Muscle layer of colon (tissue), 2 donors: Measurements from ENCODE around the gene MERTK.

Experiments used
- H3K27ac ChIP-seq: one replicate; pipeline ENCODE4 v1.7.0; 2013; ENCODE audit warnings: low read depth, mild to moderate bottlenecking, low read length, moderate library complexity
- H3K27me3 ChIP-seq, 2 donors: one replicate each; pipeline ENCODE4 v1.7.0; 2013; ENCODE audit warnings: low read length in 2 of 2, mild to moderate bottlenecking in 2 of 2; ENCODE audit not compliant: insufficient read depth in 2 of 2, control insufficient read depth in 1 of 2
- H3K36me3 ChIP-seq: one replicate; pipeline ENCODE4 v1.7.0; 2013; ENCODE audit warnings: mild to moderate bottlenecking, low read length; ENCODE audit not compliant: insufficient read depth
- H3K4me1 ChIP-seq: one replicate; pipeline ENCODE4 v1.7.0; 2013; ENCODE audit warnings: mild to moderate bottlenecking, low read length; ENCODE audit not compliant: insufficient read depth
- H3K4me3 ChIP-seq, 2 donors: one replicate each; pipeline ENCODE4 v1.7.0; 2013; ENCODE audit warnings: low read length in 2 of 2, low read depth in 1 of 2, mild to moderate bottlenecking in 1 of 2, moderate library complexity in 1 of 2
- H3K9ac ChIP-seq: one replicate; pipeline ENCODE4 v1.7.0; 2013; ENCODE audit warnings: low read length
- H3K9me3 ChIP-seq: one replicate; pipeline ENCODE4 v1.7.0; 2013; ENCODE audit warnings: mild to moderate bottlenecking, low read length
- donor health status: abdominal sarcoma.
- donor health status: Adenocarcinoma of cecum.

The MERTK gene

DNA sequence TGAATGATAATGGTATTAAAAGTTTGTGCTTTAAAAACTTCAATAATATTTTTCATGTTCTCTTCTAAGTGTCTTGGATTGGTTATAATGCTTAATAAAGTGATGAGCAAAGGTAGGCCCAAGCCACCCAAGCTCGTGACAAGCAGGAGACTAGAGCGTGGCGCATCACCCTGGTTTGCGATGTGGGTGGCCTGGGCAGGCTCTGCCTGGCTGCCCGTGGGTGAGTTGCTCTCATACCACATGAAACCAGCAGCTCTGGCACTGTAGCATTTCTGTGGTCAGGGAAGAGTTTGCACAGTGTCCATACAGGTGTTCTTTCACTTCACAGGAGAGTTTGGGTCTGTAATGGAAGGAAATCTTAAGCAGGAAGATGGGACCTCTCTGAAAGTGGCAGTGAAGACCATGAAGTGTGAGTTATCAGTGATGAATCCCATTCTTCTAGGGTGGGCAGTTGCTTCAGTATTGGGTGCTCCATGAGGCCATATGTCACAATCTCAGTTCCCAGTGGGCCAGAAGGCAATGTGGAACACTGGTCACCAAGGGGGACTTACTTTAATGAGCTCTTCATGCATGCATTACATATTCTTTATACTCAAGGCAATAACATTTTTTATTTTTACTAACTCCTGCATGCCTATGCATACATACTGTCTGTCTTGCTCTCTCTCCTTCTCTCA, 105.3 kb downstream of the MERTK start:
- no peaks in the 10 kb centered on the region for H3K9me3 ChIP-seq
- H3K27me3 ChIP-seq, result no peaks in the 10 kb centered on the region
- no peak overlapping the region for H3K9ac ChIP-seq
- no peak overlapping the region for H3K27ac ChIP-seq
- H3K4me1 ChIP-seq, result no peaks in the 10 kb centered on the region
- peaks cover 3% of the 10 kb centered on the region for H3K36me3 ChIP-seq
- no peak overlapping the region for H3K4me3 ChIP-seq

DNA sequence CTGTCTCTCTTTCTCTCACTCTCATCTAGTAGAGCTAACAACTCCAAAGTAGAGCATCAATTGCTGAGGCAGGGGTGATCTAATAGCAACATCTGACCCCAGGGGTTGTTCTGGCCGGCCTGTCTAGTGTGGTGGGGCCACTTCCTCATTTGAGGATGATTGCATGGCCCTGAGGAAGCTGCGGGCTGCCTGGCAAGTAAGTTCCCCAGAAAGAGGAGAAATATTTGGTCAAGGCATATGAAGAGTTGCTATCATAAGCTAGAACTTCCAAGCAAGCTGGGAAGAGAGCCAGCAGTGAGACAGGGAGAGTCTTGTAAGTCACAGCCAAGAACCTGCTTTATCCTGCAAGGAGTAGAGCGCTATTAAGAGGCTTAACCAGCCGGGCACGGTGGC, 105.8 kb downstream of the MERTK start:
- H3K27me3 ChIP-seq, result no peaks in the 10 kb centered on the region
- no peaks in the 10 kb centered on the region for H3K9me3 ChIP-seq
- H3K9ac ChIP-seq, result no peak overlapping the region
- H3K4me3 ChIP-seq, result no peak overlapping the region
- no peaks in the 10 kb centered on the region for H3K4me1 ChIP-seq
- H3K27ac ChIP-seq, result no peak overlapping the region
- H3K36me3 ChIP-seq, result peaks cover 3% of the 10 kb centered on the region

DNA sequence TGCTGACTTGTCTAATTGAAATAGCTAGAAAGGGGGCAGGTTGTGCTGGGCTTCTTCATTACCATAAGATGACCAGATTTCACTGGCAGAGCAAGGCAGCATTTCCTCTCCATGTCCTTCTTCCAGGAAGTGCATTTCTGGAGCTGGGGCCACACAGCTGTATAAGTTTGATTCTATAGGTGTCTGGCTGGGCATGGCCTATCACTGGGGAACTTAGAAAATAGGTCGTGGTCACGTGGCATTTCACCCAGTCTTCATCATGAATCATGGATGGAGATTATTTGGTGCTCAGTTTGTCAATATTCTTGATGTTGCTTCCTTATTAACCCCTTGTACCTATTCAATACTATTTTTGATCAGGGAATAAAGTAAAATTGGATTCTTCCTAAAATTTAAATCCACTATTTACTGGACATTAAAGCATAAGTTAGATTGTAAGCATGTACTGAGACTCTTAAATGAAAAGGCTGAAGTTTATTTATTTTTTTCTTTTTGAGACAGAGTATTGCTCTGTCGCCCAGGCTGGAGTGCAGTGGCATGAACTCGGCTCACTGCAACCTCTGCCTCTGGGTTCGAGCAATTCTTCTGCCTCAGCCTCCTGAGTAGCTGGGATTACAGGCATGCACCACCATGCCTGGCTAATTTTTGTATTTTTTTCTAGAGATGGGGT, 107.1 kb downstream of the MERTK start:
- H3K27ac ChIP-seq, result no peak overlapping the region
- H3K27me3 ChIP-seq, result no peaks in the 10 kb centered on the region
- H3K9ac ChIP-seq, result no peak overlapping the region
- no peak overlapping the region for H3K4me3 ChIP-seq
- no peaks in the 10 kb centered on the region for H3K4me1 ChIP-seq
- peaks cover 5% of the 10 kb centered on the region for H3K36me3 ChIP-seq
- no peaks in the 10 kb centered on the region for H3K9me3 ChIP-seq

DNA sequence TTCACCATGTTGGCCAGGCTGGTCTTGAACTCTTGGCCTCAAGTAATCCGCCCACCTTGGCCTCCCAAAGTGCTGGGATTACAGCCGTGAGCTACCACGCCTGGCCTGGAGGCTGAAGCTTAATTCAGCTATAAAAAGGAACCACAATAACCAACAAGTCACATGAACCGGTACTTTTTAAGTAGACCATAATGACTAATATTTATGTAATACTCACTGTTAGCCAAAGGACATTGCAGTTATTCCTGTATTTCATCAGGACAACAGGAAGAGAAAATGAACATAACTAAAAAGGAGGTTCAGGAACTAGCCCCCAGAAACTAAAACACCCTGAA, 107.6 kb downstream of the MERTK start:
- peaks cover 9% of the 10 kb centered on the region for H3K36me3 ChIP-seq
- no peak overlapping the region for H3K27ac ChIP-seq
- no peak overlapping the region for H3K4me3 ChIP-seq
- H3K27me3 ChIP-seq, result no peaks in the 10 kb centered on the region
- H3K9me3 ChIP-seq, result no peaks in the 10 kb centered on the region
- H3K9ac ChIP-seq, result no peak overlapping the region
- H3K4me1 ChIP-seq, result no peaks in the 10 kb centered on the region

DNA sequence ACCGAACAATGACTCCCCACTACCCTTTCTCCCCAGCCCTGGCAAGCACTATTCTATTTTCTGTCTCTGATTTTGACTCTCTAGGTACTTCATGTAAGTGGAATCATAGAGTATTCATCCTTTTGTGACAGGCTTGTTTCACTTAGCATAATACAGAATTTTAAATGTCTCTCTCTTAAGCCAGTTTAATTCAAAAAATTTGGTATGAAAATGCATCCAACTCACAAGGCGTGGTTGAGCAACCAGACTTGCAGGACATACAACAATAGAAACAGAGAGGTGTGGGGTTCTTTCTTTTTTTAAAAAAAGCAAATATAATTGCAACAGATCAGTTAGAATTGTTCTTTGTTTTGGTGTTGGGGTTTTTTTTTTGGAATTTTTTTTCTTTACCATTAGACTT, 109.1 kb downstream of the MERTK start:
- H3K27me3 ChIP-seq, result no peaks in the 10 kb centered on the region
- H3K36me3 ChIP-seq, result peaks cover 9% of the 10 kb centered on the region
- no peaks in the 10 kb centered on the region for H3K9me3 ChIP-seq
- H3K4me1 ChIP-seq, result no peaks in the 10 kb centered on the region
- H3K9ac ChIP-seq, result no peak overlapping the region
- no peak overlapping the region for H3K27ac ChIP-seq
- no peak overlapping the region for H3K4me3 ChIP-seq

DNA sequence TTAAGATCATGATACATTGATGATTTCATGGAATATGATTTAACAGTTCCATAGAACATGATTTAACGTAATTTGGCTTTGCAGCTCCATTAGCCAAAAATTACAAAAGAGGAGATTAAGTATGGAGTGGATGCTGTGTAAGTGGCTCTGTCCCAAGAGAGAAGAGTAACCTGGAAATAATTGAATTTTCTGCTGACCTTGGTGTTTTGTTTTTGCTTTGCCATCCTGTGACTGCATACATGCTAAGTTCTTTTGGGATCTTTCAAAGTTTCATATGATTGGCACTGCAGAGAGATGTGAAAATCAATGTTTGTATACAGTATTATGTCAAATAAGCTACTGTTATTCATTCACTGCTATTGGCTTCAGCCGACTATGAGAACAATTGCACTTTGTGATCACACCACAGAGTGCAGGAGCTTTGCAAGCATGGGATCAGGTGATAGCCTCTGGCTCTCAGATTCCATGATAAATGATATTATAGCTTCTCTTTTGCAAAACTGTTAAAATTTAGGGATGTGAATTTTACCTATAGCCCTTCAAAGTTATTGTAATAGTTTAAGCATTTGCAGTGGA, 110.6 kb downstream of the MERTK start:
- H3K4me3 ChIP-seq, result no peak overlapping the region
- H3K9ac ChIP-seq, result no peak overlapping the region
- H3K4me1 ChIP-seq, result no peaks in the 10 kb centered on the region
- no peaks in the 10 kb centered on the region for H3K9me3 ChIP-seq
- no peak overlapping the region for H3K27ac ChIP-seq
- H3K27me3 ChIP-seq, result no peaks in the 10 kb centered on the region
- H3K36me3 ChIP-seq, result peaks cover 5% of the 10 kb centered on the region

DNA sequence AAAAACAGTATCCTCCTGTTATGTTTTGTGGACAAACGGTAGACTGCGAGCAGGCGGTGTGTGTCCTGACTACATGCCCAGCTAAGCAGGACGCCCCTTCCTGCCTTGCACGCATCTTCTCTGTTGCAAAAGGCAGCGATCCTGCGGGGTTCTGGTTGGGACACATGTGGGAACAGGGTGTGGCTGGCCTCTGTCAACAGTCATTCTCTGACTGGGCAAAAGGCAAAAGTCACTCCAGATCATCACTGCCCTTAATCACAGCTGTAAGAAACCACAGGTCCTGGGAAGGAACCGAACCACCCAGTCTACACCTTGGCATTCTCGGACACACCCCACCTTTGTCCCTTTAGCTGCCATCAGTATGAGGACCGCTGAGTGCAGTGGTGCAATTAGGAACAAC, 112.3 kb downstream of the MERTK start:
- H3K4me1 ChIP-seq, result no peaks in the 10 kb centered on the region
- H3K27ac ChIP-seq, result no peak overlapping the region
- no peaks in the 10 kb centered on the region for H3K9me3 ChIP-seq
- no peak overlapping the region for H3K9ac ChIP-seq
- H3K27me3 ChIP-seq, result no peaks in the 10 kb centered on the region
- H3K36me3 ChIP-seq, result peaks cover 10% of the 10 kb centered on the region
- no peak overlapping the region for H3K4me3 ChIP-seq

DNA sequence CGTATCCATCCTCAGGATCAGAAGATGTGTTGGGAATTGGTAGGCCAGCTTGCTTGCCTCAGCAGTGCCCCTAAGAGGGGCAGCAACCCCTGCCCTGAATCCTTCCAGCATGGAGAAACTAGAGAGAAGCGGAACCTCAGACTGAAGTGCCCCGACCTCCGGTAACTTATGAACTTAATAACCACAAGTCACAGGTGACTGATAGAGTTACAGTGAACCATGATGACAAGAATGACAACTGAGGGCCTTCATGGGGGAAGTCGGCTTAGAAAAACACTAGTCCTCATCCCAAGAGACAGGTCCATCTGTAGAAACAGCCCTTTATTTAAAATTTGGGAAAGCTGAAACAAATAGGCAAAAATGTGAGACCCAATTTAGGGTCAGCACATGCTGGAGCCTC, 114.1 kb downstream of the MERTK start:
- H3K9me3 ChIP-seq, result no peaks in the 10 kb centered on the region
- no peaks in the 10 kb centered on the region for H3K4me1 ChIP-seq
- no peak overlapping the region for H3K27ac ChIP-seq
- H3K27me3 ChIP-seq, result no peaks in the 10 kb centered on the region
- H3K9ac ChIP-seq, result no peak overlapping the region
- peaks cover 10% of the 10 kb centered on the region for H3K36me3 ChIP-seq
- H3K4me3 ChIP-seq, result no peak overlapping the region

DNA sequence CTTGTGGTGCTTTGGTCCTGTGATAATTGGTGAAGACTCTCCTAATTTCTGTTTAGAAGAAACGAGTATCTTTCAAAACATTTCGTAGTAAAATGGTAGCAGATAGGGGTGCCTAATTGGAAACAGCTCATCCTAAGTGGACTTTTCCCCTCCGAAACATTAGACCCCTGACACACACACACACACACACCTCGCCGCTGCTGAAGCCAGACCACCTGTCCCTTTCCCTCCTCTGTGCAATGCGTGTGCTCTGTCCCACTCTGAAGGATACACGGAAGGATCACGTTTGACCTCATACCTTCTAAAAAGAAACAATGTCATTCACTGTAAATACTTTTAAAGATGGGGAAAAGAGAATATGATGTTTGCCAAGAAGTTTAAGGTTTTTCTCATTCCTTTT, 120.4 kb downstream of the MERTK start:
- Histone ChIP-seq H3K36me3 (peaks cover 22% of the 10 kb centered on the region), H3K4me1 (no peaks in the 10 kb centered on the region), H3K27me3 (no peaks in the 10 kb centered on the region), H3K4me3 (no peak overlapping the region), H3K9me3 (no peaks in the 10 kb centered on the region), H3K9ac (no peak overlapping the region), H3K27ac (no peak overlapping the region)

DNA sequence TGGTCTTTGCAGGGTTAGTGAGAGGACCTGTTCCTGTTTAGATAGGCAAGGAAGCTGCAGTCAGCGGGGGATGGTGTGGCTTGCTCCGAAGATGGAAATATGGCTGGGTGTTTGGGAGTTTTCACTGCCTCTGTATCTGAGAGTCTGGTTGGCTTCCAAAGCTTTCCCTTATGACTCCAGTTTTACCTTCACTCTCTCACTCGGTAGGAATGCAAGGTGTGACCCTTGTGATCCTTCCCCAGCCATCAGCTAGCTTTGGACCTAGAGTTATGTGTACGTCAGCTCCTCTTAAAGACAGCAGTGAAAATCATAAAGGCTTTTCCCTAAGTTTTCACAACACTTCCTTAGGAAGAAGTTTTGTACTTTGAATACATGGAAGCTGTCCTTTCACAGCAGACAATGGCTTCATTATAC, 121.2 kb downstream of the MERTK start:
- no peak overlapping the region for H3K9ac ChIP-seq
- H3K27me3 ChIP-seq, result no peaks in the 10 kb centered on the region
- no peak overlapping the region for H3K4me3 ChIP-seq
- H3K9me3 ChIP-seq, result no peaks in the 10 kb centered on the region
- H3K4me1 ChIP-seq, result no peaks in the 10 kb centered on the region
- no peak overlapping the region for H3K27ac ChIP-seq
- peaks cover 22% of the 10 kb centered on the region for H3K36me3 ChIP-seq

DNA sequence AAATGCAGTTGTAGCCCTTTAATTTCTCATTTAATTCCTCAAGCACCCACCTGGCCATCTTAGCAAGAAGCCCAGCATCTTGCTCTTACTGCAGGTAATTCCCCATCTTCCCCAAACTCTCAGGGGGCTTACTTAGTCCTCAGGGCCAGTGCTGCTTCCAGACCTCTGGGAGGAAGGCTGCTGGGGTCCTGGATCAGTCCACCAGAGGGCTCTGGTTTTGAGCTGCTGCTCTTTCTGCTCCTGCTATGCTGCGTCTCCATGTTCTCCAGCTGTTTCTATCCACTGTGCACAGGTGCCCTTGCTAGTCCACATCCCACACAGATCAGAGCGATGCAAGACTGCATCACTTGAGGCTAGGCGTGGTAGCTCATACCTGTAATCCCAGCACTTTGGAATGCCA, 122.2 kb downstream of the MERTK start:
- no peaks in the 10 kb centered on the region for H3K27me3 ChIP-seq
- peaks cover 17% of the 10 kb centered on the region for H3K36me3 ChIP-seq
- H3K9ac ChIP-seq, result no peak overlapping the region
- no peaks in the 10 kb centered on the region for H3K9me3 ChIP-seq
- H3K4me1 ChIP-seq, result no peaks in the 10 kb centered on the region
- H3K4me3 ChIP-seq, result no peak overlapping the region
- H3K27ac ChIP-seq, result no peak overlapping the region

DNA sequence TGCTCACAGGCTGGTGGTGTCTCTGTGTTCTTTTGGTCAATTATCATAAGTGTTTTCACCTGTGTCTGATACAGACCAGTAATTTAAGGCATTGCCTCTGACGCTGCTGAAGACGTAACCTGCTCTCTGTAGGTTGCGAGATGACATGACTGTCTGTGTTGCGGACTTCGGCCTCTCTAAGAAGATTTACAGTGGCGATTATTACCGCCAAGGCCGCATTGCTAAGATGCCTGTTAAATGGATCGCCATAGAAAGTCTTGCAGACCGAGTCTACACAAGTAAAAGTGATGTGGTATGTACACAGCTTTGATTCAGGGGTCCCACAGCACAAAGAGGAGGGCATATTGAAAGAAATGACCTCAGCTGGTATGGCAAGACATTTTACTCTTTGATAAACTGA, 122.9 kb downstream of the MERTK start:
- Histone ChIP-seq H3K27ac (no peak overlapping the region), H3K9me3 (no peaks in the 10 kb centered on the region), H3K4me1 (no peaks in the 10 kb centered on the region), H3K9ac (no peak overlapping the region), H3K36me3 (peaks cover 17% of the 10 kb centered on the region), H3K4me3 (no peak overlapping the region), H3K27me3 (no peaks in the 10 kb centered on the region)
